A549 (cell line): Measurements from ENCODE around the gene TBC1D8. TPM values are rescaled to one million over a fixed set of nuclear protein-coding genes. Genes with fewer than 3 reads are reported as not detected.

ENCODE experiments used
- ATAC-seq, 2 experiments: fragments of 200-7000 bp in 1 of 2; fragments of >200 bp in 1 of 2; cut with Nextera tagmentation in 1 of 2; cut with Tn5 transposase in 1 of 2; 3 replicates each; pipeline versions ENCODE4 v1.8.0 to v1.9.1; 2018 to 2020; ENCODE audit warnings: mild to moderate bottlenecking in 1 of 2, moderate library complexity in 1 of 2
- CTCF ChIA-PET: fragments of 300-600 bp; sonication (Branson Sonifier 250); formaldehyde crosslinking; extraction: SDS; loops from one replicate; lab custom pipeline; 2021; ENCODE audit warnings: antibody characterized with exemption, inconsistent platforms; lab: Yijun Ruan, JAX
- POLR2A ChIA-PET: fragments of 350-600 bp; formaldehyde crosslinking; extraction: SDS; loops from one replicate; lab custom pipeline; 2021; ENCODE audit warnings: antibody characterized with exemption, inconsistent platforms; lab: Yijun Ruan, JAX
- DNase-seq, 2 experiments: peaks; one replicate each; pipeline versions ENCODE4 v3.0.0 to v3.0.0-alpha.2; 2011 to 2016; ENCODE audit warnings: low read depth in 1 of 2, low spot score in 1 of 2
- FAIRE-seq: peaks from 2 replicates; lab custom pipeline; 2011; peaks lifted over from hg19 to GRCh38; lab: Jason Lieb, UNC
- H3K27ac ChIP-seq, 2 experiments: fragments of >200 bp; sonication (Bioruptor Twin); formaldehyde crosslinking; 3 replicates each; pipeline ENCODE4 v1.5.1; 2016 to 2017
- H3K4me1 ChIP-seq: fragments of >200 bp; sonication (Bioruptor Twin); formaldehyde crosslinking; 3 replicates; pipeline ENCODE4 v1.6.1; 2016
- H3K4me2 ChIP-seq: fragments of >200 bp; sonication (Bioruptor Twin); formaldehyde crosslinking; 3 replicates; pipeline ENCODE4 v1.6.1; 2016
- H3K4me3 ChIP-seq: fragments of >200 bp; sonication (Bioruptor Twin); formaldehyde crosslinking; 3 replicates; pipeline ENCODE4 v1.5.1; 2016
- H3K9me3 ChIP-seq: fragments of >200 bp; sonication (Bioruptor Twin); formaldehyde crosslinking; 3 replicates; pipeline ENCODE4 v1.6.1; 2016
- BHLHE40 ChIP-seq: IDR thresholded peaks from 2 replicates; pipeline ENCODE4 v1.6.1; 2012; ENCODE audit warnings: low read depth, low read length, inconsistent platforms
- E2F6 ChIP-seq: IDR thresholded peaks from 2 replicates; pipeline ENCODE4 v1.6.1; 2012; ENCODE audit warnings: low read depth, borderline replicate concordance
- EHMT2 ChIP-seq: fragments of 200-600 bp; sonication (generic); IDR thresholded peaks from 2 replicates; pipeline ENCODE4 v1.6.1; 2016; ENCODE audit warnings: antibody characterized with exemption, low read depth, mild to moderate bottlenecking, moderate library complexity
- ELK1 ChIP-seq: fragments of 150-350 bp; IDR thresholded peaks from 2 replicates; pipeline ENCODE4 v1.6.1; 2014; ENCODE audit warnings: low read depth, mild to moderate bottlenecking, low read length
- EP300 ChIP-seq, 2 experiments: fragments of >200 bp; sonication (Bioruptor Twin); formaldehyde crosslinking; IDR thresholded peaks; 2 replicates in 1 of 2; 3 replicates in 1 of 2; pipeline ENCODE4 v1.6.1; 2016 to 2017
- FOXS1 ChIP-seq: fragments of 250-450 bp; sonication (Bioruptor Pico); IDR thresholded peaks from 2 replicates; pipeline ENCODE4 v1.5.0; 2020; ENCODE audit warnings: mild to moderate bottlenecking, moderate library complexity
- HEYL ChIP-seq: fragments of 250-450 bp; sonication (Bioruptor Pico); IDR thresholded peaks from 2 replicates; pipeline ENCODE4 v1.8.0; 2021; ENCODE audit warnings: mild to moderate bottlenecking, moderate library complexity
- HOXA7 ChIP-seq: fragments of 250-450 bp; sonication (Bioruptor Pico); IDR thresholded peaks from 2 replicates; pipeline ENCODE4 v1.5.0; 2020; ENCODE audit warnings: mild to moderate bottlenecking, moderate library complexity
- HOXB5 ChIP-seq: fragments of 250-450 bp; sonication (Bioruptor Pico); IDR thresholded peaks from 2 replicates; pipeline ENCODE4 v1.5.0; 2020; ENCODE audit warnings: mild to moderate bottlenecking, moderate library complexity
- KDM1A ChIP-seq: fragments of 200-600 bp; sonication (generic); IDR thresholded peaks from 2 replicates; pipeline ENCODE4 v1.6.1; 2016; ENCODE audit warnings: low read depth, mild to moderate bottlenecking
- KDM5A ChIP-seq: fragments of 200-600 bp; sonication (generic); IDR thresholded peaks from 2 replicates; pipeline ENCODE4 v1.6.1; 2016; ENCODE audit warnings: antibody characterized with exemption, mild to moderate bottlenecking
- MAZ ChIP-seq: fragments of 150-350 bp; IDR thresholded peaks from 2 replicates; pipeline ENCODE4 v1.6.1; 2014; ENCODE audit warnings: antibody characterized with exemption, low read depth, low read length, borderline replicate concordance
- NFE2L2 ChIP-seq: fragments of 150-350 bp; conservative IDR thresholded peaks from 2 replicates; pipeline ENCODE4 v1.6.1; 2014; ENCODE audit warnings: low read length
- SMC3 ChIP-seq: fragments of >200 bp; sonication (Bioruptor Twin); formaldehyde crosslinking; IDR thresholded peaks from 3 replicates; pipeline ENCODE4 v1.6.1; 2018; ENCODE audit warnings: inconsistent platforms
- TFCP2L1 ChIP-seq: fragments of 250-450 bp; sonication (Bioruptor Pico); IDR thresholded peaks from 2 replicates; pipeline ENCODE4 v1.5.0; 2021; ENCODE audit warnings: mild to moderate bottlenecking
- ZC3H11A ChIP-seq: fragments of 450-650 bp; IDR thresholded peaks from 2 replicates; pipeline ENCODE4 v1.6.1; 2014; ENCODE audit warnings: antibody characterized with exemption, mild to moderate bottlenecking
- ZNF302 ChIP-seq: fragments of 250-450 bp; sonication (Bioruptor Pico); IDR thresholded peaks from 2 replicates; pipeline ENCODE4 v1.9.0; 2021; ENCODE audit warnings: inconsistent platforms, mild to moderate bottlenecking, moderate library complexity
- ZSCAN20 ChIP-seq: fragments of 250-450 bp; sonication (Bioruptor Pico); IDR thresholded peaks from 2 replicates; pipeline ENCODE4 v1.8.0; 2022; ENCODE audit warnings: mild to moderate bottlenecking, moderate library complexity
- WGBS: methylation state at CpG from one replicate; pipeline ENCODE4 v1.1.6; 2017; ENCODE audit errors: missing lambda C conversion rate; 5-methylcytosine and 5-hydroxymethylcytosine counted together
- polyA plus RNA-seq, 4 experiments: library from polyadenylated mRNA; depleted of rRNA in 3 of 4; stranded (reverse); fragments of >200 nt; fragmentation: RNase III in 1 of 4; extraction: RNeasy Plus Mini Kit Qiagen cat#74134 plus additional on column Dnase treatment in 1 of 4; gene quantifications; 2 replicates in 3 of 4; 3 replicates in 1 of 4; pipeline ENCODE4 v1.2.3, GENCODE V29; 2011 to 2017
- TF ChIP-seq, protein P1 (sequence below): fragments of 250-450 bp; sonication (Bioruptor Pico); IDR thresholded peaks from 2 replicates; pipeline ENCODE4 v1.5.0; 2021; ENCODE audit warnings: mild to moderate bottlenecking, moderate library complexity, borderline replicate concordance
- TF ChIP-seq, protein P2 (sequence below): fragments of 250-450 bp; sonication (Bioruptor Pico); IDR thresholded peaks from 2 replicates; pipeline ENCODE4 v1.5.0; 2020; ENCODE audit warnings: low read depth, mild to moderate bottlenecking, moderate library complexity
- TF ChIP-seq, protein P3 (sequence below): fragments of 200-600 bp; sonication (generic); IDR thresholded peaks from 2 replicates; pipeline ENCODE4 v1.6.1; 2016; ENCODE audit warnings: antibody characterized with exemption, mild to moderate bottlenecking, moderate library complexity

TBC1D8 gene
- polyA plus RNA-seq, 2 of the 4 experiments (the other 2 are of a cell fraction) = 35.3 to 107 TPM

DNA sequence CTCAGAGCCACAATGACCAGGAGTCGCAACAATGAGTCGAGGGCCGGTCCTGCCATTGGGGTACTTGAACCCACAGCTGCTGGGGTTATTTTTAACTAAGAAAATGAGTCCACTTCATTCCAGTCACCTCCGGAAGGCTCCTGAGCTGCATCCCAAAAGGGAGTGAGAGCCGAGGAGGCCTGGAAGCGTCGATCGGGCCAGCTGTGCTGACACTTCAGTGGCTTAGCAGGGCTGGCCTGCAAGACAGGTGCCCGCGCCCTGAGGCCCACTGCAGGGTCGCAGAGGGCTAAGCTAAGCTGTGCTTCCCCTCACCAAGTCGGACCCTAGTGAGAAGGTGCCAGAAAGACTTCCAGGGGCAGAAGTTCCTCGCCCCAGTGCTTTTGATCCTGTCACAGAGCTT lies 21.1 kb downstream of the TBC1D8 start:
- peaks cover 74% of the 10 kb centered on the region for H3K4me1 ChIP-seq
- no peak for FAIRE-seq
- no peak for TF ChIP-seq ZSCAN20 (CRISPR knock-in tag)
- TF ChIP-seq ZC3H11A = no peak
- TF ChIP-seq SMC3 = no peak
- TF ChIP-seq, protein P1, sequence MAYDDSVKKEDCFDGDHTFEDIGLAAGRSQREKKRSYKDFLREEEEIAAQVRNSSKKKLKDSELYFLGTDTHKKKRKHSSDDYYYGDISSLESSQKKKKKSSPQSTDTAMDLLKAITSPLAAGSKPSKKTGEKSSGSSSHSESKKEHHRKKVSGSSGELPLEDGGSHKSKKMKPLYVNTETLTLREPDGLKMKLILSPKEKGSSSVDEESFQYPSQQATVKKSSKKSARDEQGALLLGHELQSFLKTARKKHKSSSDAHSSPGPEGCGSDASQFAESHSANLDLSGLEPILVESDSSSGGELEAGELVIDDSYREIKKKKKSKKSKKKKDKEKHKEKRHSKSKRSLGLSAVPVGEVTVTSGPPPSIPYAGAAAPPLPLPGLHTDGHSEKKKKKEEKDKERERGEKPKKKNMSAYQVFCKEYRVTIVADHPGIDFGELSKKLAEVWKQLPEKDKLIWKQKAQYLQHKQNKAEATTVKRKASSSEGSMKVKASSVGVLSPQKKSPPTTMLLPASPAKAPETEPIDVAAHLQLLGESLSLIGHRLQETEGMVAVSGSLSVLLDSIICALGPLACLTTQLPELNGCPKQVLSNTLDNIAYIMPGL (CRISPR knock-in tag) = no peak
- TF ChIP-seq, protein P2, sequence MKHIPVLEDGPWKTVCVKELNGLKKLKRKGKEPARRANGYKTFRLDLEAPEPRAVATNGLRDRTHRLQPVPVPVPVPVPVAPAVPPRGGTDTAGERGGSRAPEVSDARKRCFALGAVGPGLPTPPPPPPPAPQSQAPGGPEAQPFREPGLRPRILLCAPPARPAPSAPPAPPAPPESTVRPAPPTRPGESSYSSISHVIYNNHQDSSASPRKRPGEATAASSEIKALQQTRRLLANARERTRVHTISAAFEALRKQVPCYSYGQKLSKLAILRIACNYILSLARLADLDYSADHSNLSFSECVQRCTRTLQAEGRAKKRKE (CRISPR knock-in tag) = no peak
- TF ChIP-seq FOXS1 (CRISPR knock-in tag) = no peak
- no peak for TF ChIP-seq EHMT2
- TF ChIP-seq HEYL = no peak
- TF ChIP-seq, protein P3, sequence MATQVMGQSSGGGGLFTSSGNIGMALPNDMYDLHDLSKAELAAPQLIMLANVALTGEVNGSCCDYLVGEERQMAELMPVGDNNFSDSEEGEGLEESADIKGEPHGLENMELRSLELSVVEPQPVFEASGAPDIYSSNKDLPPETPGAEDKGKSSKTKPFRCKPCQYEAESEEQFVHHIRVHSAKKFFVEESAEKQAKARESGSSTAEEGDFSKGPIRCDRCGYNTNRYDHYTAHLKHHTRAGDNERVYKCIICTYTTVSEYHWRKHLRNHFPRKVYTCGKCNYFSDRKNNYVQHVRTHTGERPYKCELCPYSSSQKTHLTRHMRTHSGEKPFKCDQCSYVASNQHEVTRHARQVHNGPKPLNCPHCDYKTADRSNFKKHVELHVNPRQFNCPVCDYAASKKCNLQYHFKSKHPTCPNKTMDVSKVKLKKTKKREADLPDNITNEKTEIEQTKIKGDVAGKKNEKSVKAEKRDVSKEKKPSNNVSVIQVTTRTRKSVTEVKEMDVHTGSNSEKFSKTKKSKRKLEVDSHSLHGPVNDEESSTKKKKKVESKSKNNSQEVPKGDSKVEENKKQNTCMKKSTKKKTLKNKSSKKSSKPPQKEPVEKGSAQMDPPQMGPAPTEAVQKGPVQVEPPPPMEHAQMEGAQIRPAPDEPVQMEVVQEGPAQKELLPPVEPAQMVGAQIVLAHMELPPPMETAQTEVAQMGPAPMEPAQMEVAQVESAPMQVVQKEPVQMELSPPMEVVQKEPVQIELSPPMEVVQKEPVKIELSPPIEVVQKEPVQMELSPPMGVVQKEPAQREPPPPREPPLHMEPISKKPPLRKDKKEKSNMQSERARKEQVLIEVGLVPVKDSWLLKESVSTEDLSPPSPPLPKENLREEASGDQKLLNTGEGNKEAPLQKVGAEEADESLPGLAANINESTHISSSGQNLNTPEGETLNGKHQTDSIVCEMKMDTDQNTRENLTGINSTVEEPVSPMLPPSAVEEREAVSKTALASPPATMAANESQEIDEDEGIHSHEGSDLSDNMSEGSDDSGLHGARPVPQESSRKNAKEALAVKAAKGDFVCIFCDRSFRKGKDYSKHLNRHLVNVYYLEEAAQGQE = no peak
- TF ChIP-seq NFE2L2 = no peak
- TF ChIP-seq E2F6 = no peak
- TF ChIP-seq KDM1A = no peak
- TF ChIP-seq ELK1 = no peak
- 94% methylated on average over 12 of the region's 13 CpGs for WGBS
- ChIA-PET POLR2A (no interaction called here), CTCF (interaction anchor here (0.7 to 1.4 kb wide), 4 partner anchors 9 to 23 kb away, joined by 3 read pairs; no protein-coding TSS in a partner anchor)
- no peaks in the 10 kb centered on the region for H3K9me3 ChIP-seq
- no peak for ATAC-seq
- no peak overlapping the region for H3K4me2 ChIP-seq
- no peak for DNase-seq
- no peak overlapping the region for H3K4me3 ChIP-seq
- H3K27ac ChIP-seq = peak overlapping the region in 1 of 2 experiments; percentile 34; a peak in 2 of 6 replicates

DNA sequence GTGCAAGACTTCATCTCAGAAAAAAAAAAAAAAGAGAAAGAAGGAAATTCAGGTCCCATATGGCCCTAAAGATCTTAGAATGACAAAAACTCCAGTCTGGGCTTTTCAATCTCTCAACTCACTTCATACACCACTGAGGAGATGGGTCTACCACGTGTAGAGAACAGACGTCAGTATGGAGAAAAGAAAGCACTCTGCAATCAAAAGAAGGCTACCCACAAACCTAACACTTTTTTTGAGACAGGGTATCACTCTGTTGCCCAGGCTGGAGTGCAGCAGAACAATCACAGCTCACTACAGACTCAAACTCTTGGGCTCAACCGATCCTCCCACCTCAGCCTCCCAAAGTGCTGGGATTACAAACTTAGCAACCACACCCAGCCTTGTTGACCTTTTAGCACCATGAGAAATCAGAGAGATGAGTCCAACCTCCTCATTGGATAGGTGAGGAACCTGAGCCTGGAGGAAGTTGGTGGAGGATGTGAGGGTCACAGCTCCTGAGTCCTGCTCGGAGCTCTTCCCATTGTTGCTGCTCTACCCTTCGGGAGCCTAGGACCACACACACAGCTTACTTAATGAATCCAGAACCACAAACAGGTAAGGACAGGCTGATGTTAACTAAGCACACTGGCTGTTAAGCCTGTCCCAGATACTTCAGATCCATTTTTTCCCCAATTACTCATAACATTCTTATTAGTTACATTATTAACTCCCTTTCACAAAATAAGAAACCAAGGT lies 23.7 kb downstream of the TBC1D8 start:
- POLR2A ChIA-PET = no interaction called here
- no peak for TF ChIP-seq ELK1
- no peak for TF ChIP-seq ZNF302 (CRISPR knock-in tag)
- TF ChIP-seq, protein P2 (CRISPR knock-in tag) = no peak
- TF ChIP-seq ZSCAN20 (CRISPR knock-in tag) = no peak
- no peak for TF ChIP-seq HOXA7
- TF ChIP-seq TFCP2L1 (CRISPR knock-in tag) = no peak
- no peak for TF ChIP-seq KDM5A
- TF ChIP-seq HOXB5 (CRISPR knock-in tag) = no peak
- no peak for TF ChIP-seq BHLHE40
- TF ChIP-seq EP300 (IDR thresholded peaks at IDR 0.05) = no peak
- TF ChIP-seq EHMT2 = no peak
- no peak for TF ChIP-seq MAZ
- no peak for TF ChIP-seq ZC3H11A
- peaks cover 77% of the 10 kb centered on the region for H3K4me1 ChIP-seq
- CTCF ChIA-PET = interaction anchor here (0.9 to 3.4 kb wide), 6 partner anchors 13 to 91 kb away, joined by 3 to 16 read pairs (median 5); no protein-coding TSS in a partner anchor
- H3K4me3 ChIP-seq = no peak overlapping the region
- DNase-seq = peak in 1 of 2 experiments; percentile 86
- H3K27ac ChIP-seq = peak overlapping the region; percentile 91 to 93
- FAIRE-seq = no peak
- peak in 1 of 2 experiments; percentile 6; a peak in 3 of 6 replicates for ATAC-seq
- 25% methylated on average over 5 of the region's 5 CpGs for WGBS
- H3K4me2 ChIP-seq = peak overlapping the region; percentile 84
- no peaks in the 10 kb centered on the region for H3K9me3 ChIP-seq
